ENCODE measurements around the gene ADORA2A.

ADORA2A gene

DNA sequence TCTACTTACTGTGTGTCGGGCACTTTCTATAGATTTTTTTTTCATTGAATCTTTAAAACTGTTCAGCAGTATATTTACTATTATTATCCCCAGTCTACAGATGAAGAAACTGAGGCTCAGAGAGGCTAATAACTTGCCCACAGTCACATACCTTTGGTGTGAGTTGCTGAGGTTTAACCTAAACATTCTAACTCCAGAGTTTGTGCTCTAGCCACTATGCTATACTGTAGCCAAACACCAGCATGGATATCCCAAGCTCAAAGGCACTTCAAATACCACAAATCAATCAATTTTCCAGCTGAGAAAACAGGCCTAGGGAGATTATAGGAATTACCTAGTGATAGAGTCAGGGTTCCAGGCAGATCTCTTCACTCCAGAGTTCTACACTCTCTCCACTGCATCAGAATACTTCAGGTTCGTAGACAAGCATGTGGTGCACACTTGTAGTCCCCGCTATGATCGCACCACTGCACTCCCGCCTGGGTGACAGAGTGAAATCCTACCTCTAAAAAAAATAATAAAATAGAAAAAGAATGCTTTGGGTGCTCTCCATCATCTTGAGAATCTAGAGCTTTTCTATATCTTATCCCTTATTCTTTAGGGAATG is 47.4 kb downstream of the ADORA2A start:
- no peak overlapping the region for H3K27ac ChIP-seq
- TF ChIP-seq ZFX (IDR thresholded peaks at IDR 0.05; ENCODE audit: borderline replicate concordance) = no peak
- TF ChIP-seq, protein P1, sequence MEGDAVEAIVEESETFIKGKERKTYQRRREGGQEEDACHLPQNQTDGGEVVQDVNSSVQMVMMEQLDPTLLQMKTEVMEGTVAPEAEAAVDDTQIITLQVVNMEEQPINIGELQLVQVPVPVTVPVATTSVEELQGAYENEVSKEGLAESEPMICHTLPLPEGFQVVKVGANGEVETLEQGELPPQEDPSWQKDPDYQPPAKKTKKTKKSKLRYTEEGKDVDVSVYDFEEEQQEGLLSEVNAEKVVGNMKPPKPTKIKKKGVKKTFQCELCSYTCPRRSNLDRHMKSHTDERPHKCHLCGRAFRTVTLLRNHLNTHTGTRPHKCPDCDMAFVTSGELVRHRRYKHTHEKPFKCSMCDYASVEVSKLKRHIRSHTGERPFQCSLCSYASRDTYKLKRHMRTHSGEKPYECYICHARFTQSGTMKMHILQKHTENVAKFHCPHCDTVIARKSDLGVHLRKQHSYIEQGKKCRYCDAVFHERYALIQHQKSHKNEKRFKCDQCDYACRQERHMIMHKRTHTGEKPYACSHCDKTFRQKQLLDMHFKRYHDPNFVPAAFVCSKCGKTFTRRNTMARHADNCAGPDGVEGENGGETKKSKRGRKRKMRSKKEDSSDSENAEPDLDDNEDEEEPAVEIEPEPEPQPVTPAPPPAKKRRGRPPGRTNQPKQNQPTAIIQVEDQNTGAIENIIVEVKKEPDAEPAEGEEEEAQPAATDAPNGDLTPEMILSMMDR (IDR thresholded peaks at IDR 0.05) = no peak

DNA sequence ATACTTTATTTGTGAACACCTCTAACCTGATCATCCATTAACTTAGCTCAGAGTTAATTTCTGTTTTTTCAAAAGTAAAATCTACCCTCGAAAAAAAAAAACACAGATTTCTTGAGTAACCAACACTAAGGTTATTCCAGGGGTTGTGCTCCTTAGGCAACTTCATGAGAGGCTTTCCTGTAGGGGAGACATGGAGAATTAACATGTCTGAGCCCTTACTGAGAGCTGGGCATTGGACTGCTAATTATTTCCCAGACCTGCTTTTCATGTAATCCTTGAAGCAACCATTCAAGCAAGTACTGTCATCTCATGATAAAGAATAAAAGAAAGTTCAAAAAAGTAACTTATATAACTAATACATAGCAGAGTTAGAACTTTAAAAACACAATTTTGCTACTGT is 54.2 kb downstream of the ADORA2A start:
- H3K27ac ChIP-seq = no peak overlapping the region

DNA sequence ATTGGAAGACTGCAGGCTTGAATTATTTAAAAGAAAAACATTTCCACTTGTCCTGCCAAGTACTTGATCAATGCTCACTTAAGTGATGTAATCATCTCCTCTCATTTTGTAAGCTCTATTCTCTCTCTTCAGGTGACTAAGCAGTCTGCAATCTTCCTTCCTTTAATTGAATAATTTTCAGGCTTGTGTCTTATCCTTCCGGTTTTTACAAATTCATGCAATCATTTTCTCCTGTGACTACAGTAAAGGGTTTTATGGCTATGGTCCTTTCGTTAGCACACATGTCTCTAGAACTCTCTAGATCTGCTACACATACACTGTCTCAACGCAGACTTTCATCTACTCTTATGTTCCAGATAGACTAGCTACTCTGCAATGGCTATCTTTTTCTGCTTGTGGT is 55.2 kb downstream of the ADORA2A start:
- TF ChIP-seq, protein P1 (IDR thresholded peaks at IDR 0.05) = no peak
- TF ChIP-seq ZFX (IDR thresholded peaks at IDR 0.05; ENCODE audit: borderline replicate concordance) = no peak
- H3K27ac ChIP-seq = no peak overlapping the region

More for the DNA sequence above, 54.2 kb downstream of the ADORA2A start:
- no peak for TF ChIP-seq ZFX (IDR thresholded peaks at IDR 0.05; ENCODE audit: borderline replicate concordance)
- TF ChIP-seq, protein P1 (IDR thresholded peaks at IDR 0.05) = no peak

DNA sequence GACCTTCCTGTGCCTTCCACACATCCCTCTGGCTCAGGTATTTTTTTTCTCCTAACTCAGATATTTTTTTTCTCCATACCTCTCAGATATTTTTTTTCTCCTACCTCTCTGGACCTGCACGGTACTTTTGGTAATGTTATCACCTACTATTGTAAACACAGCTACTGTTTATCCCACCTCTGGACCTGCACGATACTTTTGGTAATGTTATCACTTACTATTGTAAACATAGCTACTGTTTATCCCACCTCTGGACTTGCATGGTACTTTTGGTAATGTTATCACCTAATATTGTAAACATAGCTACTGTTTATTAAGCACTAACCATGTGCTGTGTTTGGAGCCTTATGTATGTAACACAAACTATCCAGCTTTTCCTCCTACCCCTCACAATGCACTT is 55.6 kb downstream of the ADORA2A start:
- TF ChIP-seq ZFX (IDR thresholded peaks at IDR 0.05; ENCODE audit: borderline replicate concordance) = no peak
- TF ChIP-seq, protein P1 (IDR thresholded peaks at IDR 0.05) = no peak

DNA sequence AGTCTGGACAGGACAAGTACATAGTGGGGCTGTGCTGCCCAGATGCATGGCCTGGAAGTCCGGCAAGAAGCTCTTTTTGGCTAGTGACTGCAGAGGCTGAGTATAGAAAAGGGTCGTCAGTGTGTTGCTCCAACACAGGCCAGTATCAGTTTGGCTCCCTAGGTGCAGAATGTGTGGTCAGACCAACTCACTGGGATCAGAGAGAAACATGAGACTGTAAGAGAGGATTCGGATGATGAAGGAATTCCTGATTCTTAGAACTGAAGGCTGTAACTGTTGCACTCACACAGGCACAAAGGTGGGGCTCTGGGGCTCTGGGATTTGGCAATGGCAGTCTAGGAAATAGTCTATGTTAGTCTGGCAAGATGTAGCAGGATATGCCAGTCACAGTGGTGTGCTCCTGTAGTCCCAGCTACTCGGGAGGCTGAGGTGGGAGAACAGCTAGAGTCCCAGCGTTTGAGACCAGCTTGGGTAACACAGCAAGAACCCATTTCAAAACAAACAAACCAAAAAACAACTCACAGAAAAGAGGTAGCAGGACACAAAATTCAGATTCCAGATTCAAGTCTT is 56.7 kb downstream of the ADORA2A start:
- TF ChIP-seq, protein P1 (IDR thresholded peaks at IDR 0.05) = no peak
- TF ChIP-seq ZFX (IDR thresholded peaks at IDR 0.05; ENCODE audit: borderline replicate concordance) = no peak
- no peak overlapping the region for H3K27ac ChIP-seq

More for the DNA sequence above, 55.6 kb downstream of the ADORA2A start:
- no peak overlapping the region for H3K27ac ChIP-seq

DNA sequence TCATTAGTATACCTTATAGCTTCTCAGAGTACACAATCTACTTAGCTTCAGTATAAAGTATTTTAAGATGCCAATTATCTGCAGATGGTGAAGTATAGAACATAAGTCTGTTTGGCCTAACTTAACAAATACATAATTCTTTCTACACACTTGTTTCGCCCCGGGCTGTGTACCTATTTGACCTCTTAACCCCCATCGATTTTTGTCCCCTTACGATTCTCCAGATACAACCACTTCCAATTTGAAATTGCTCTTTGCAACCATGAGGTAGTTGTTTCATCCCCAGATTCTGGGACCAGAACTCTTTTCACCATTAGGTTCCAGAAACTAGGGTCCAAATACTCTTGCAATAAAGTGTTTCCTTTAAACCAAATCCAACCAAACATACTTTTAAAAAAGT is 57.8 kb downstream of the ADORA2A start:
- no peak overlapping the region for H3K27ac ChIP-seq
- TF ChIP-seq, protein P1 (IDR thresholded peaks at IDR 0.05) = no peak
- no peak for TF ChIP-seq ZFX (IDR thresholded peaks at IDR 0.05; ENCODE audit: borderline replicate concordance)

DNA sequence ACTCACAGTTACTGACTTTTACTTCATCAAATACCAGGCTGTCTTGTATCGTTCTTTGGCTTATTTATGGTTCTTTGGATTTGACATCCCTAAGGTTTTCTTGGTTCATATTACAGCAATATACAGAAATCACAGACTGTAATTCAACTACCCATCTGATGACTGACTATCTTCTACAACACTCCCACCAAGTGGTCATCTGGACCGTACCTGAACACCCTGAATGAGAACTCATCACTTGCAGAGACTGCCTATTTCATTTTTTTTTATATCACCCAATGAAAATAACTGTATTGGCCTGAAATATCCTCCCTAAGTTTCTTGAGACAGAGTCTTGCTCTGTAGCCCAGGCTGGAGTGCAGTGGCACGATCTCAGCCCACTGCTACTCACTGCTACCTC is 58.2 kb downstream of the ADORA2A start:
- TF ChIP-seq ZFX (IDR thresholded peaks at IDR 0.05; ENCODE audit: borderline replicate concordance) = no peak
- TF ChIP-seq, protein P1 (IDR thresholded peaks at IDR 0.05) = no peak
- H3K27ac ChIP-seq = no peak overlapping the region

All from 22Rv1 (cell line).